B cell (primary cell): ENCODE measurements around the gene DMPK. TPM values are rescaled to one million over a fixed set of nuclear protein-coding genes. Genes with fewer than 3 reads are reported as not detected.

Experiments
- ATAC-seq: fragments of 200-7000 bp; cut with Tn5 transposase; one replicate; pipeline ENCODE4 v1.10.0; 2021; ENCODE audit warnings: low read depth, mild to moderate bottlenecking, moderate number of reproducible peaks, moderate library complexity
- CTCF ChIA-PET: fragments of 350-600 bp; sonication (Branson Sonifier 250); formaldehyde crosslinking; loops from one replicate; lab custom pipeline; 2021; ENCODE audit warnings: antibody characterized with exemption, inconsistent platforms; lab: Charles Lee
- POLR2A ChIA-PET: fragments of 350-600 bp; sonication (Branson Sonifier 250); formaldehyde crosslinking; loops from one replicate; lab custom pipeline; 2021; ENCODE audit warnings: antibody characterized with exemption; lab: Charles Lee
- DNase-seq: peaks from one replicate; pipeline ENCODE4 v3.0.0; 2013
- H2AFZ ChIP-seq: 2 replicates; pipeline ENCODE4 v1.6.1; 2012; ENCODE audit warnings: mild to moderate bottlenecking, low read depth, low read length; ENCODE audit not compliant: insufficient read depth, poor library complexity, severe bottlenecking
- H3K27ac ChIP-seq, 2 donors: 1 replicate in 1 of 2; 2 replicates in 1 of 2; pipeline ENCODE4 v1.5.1; 2012 to 2013; ENCODE audit warnings: low read length in 2 of 2, mild to moderate bottlenecking in 2 of 2, moderate library complexity in 1 of 2
- H3K27me3 ChIP-seq, 4 experiments: fragments of 200-600 bp in 1 of 4; sonication (generic) in 1 of 4; replicated peaks in 1 of 4; 1 replicate in 2 of 4; 2 replicates in 2 of 4; pipeline versions ENCODE4 v1.6.1 to v1.7.0; 2013 to 2016; ENCODE audit warnings: low read length in 3 of 4, mild to moderate bottlenecking in 2 of 4, mixed read lengths in 1 of 4, moderate library complexity in 1 of 4; ENCODE audit not compliant: insufficient read depth in 4 of 4, control insufficient read depth in 3 of 4; ENCODE audit errors: control extremely low read depth in 1 of 4
- H3K36me3 ChIP-seq, 2 experiments: replicated peaks in 1 of 2; 1 replicate in 1 of 2; 2 replicates in 1 of 2; pipeline versions ENCODE4 v1.6.1 to v1.7.1; 2013; ENCODE audit warnings: low read length in 1 of 2; ENCODE audit not compliant: insufficient read depth in 2 of 2, control insufficient read depth in 1 of 2; ENCODE audit errors: control extremely low read depth in 1 of 2, extremely low read depth in 1 of 2
- H3K4me1 ChIP-seq, 2 donors: fragments of 200-600 bp in 1 of 2; sonication (generic) in 1 of 2; 1 replicate in 1 of 2; 2 replicates in 1 of 2; pipeline versions ENCODE4 v1.5.1 to v1.6.1; 2013 to 2017; ENCODE audit warnings: low read length in 2 of 2; ENCODE audit not compliant: control insufficient read depth in 2 of 2, insufficient read depth in 2 of 2
- H3K4me2 ChIP-seq: replicated peaks from 2 replicates; pipeline ENCODE3; 2012; ENCODE audit warnings: mild to moderate bottlenecking, low read depth, low read length; ENCODE audit not compliant: poor library complexity, severe bottlenecking
- H3K4me3 ChIP-seq, 5 experiments: fragments of 200-600 bp in 1 of 5; sonication (generic) in 1 of 5; 1 replicate in 3 of 5; 2 replicates in 2 of 5; pipeline versions ENCODE4 v1.5.1 to v1.7.0; 2011 to 2016; ENCODE audit warnings: low read length in 4 of 5, mild to moderate bottlenecking in 4 of 5, low read depth in 2 of 5, control low read depth in 1 of 5, moderate library complexity in 1 of 5; ENCODE audit not compliant: insufficient read depth in 1 of 5; ENCODE audit errors: control extremely low read depth in 1 of 5, extremely low read depth in 1 of 5
- H3K79me2 ChIP-seq: fragments of 200-600 bp; sonication (generic); one replicate; pipeline ENCODE4 v1.6.0; 2016; ENCODE audit warnings: low read length; ENCODE audit not compliant: control insufficient read depth, insufficient read depth
- H3K9ac ChIP-seq: fragments of 200-600 bp; sonication (generic); 2 replicates; pipeline ENCODE4 v1.6.1; 2017; ENCODE audit warnings: mild to moderate bottlenecking, low read length, moderate library complexity
- H3K9me3 ChIP-seq, 3 donors: one replicate each; pipeline versions ENCODE4 v1.6.1 to v1.7.1; 2013; ENCODE audit warnings: low read length in 2 of 3; ENCODE audit not compliant: control insufficient read depth in 2 of 3, insufficient read depth in 1 of 3; ENCODE audit errors: control extremely low read depth in 1 of 3
- H4K20me1 ChIP-seq: 2 replicates; pipeline ENCODE4 v1.6.0; 2012; ENCODE audit warnings: mild to moderate bottlenecking, low read length; ENCODE audit not compliant: insufficient read depth, control insufficient read depth, poor library complexity, severe bottlenecking
- H3K27ac Mint-ChIP-seq: one replicate; pipeline ENCODE4 v1.8.0; 2021; ENCODE audit warnings: mixed read lengths
- H3K27me3 Mint-ChIP-seq: one replicate; pipeline ENCODE4 v1.8.0; 2021; ENCODE audit warnings: mixed read lengths
- H3K4me1 Mint-ChIP-seq: one replicate; pipeline ENCODE4 v1.8.0; 2021; ENCODE audit warnings: mixed read lengths
- H3K4me3 Mint-ChIP-seq: one replicate; pipeline ENCODE4 v1.8.0; 2021; ENCODE audit warnings: mixed read lengths
- H3K9me3 Mint-ChIP-seq: one replicate; pipeline ENCODE4 v1.8.0; 2022; ENCODE audit warnings: mixed read lengths; ENCODE audit not compliant: insufficient read depth
- EZH2 ChIP-seq: IDR thresholded peaks from 2 replicates; pipeline ENCODE4 v1.6.1; 2012; ENCODE audit warnings: borderline replicate concordance, low read depth, mild to moderate bottlenecking, moderate library complexity, low read length; ENCODE audit not compliant: insufficient read depth, poor library complexity, severe bottlenecking
- WGBS: methylation state at CpG from one replicate; pipeline ENCODE4 v1.1.5; 2013; ENCODE audit warnings: missing lambda C conversion rate; ENCODE audit not compliant: insufficient coverage; 5-methylcytosine and 5-hydroxymethylcytosine counted together
- intact Hi-C: fragments of 100-400 bp; cut with micrococcal nuclease; formaldehyde crosslinking; loops from one replicate; pipeline ENCODE4 v1.10.0; 2022
- polyA plus RNA-seq: library from polyadenylated mRNA; depleted of rRNA; stranded (reverse); fragments of >200 nt; gene quantifications from 2 replicates; pipeline ENCODE4 v1.2.3, GENCODE V29; 2012
- total RNA-seq, 2 donors: library from RNA; stranded (reverse); fragments of 120-200 nt in 1 of 2; gene quantifications; 1 replicate in 1 of 2; 2 replicates in 1 of 2; pipeline versions ENCODE4 v1.2.3 to v1.2.4, GENCODE V29; 2013 to 2022
- TF ChIP-seq, protein P1 (sequence below): fragments of 200-600 bp; IDR thresholded peaks from one replicate; pipeline ENCODE4 v1.8.0; 2022; ENCODE audit warnings: antibody characterized with exemption, mild to moderate bottlenecking

The DMPK gene
- total and polyA plus RNA-seq, 2 donors (not counting 1 experiment from before 2014, with no cell fraction given): 28.7 to 58.3 TPM

DNA sequence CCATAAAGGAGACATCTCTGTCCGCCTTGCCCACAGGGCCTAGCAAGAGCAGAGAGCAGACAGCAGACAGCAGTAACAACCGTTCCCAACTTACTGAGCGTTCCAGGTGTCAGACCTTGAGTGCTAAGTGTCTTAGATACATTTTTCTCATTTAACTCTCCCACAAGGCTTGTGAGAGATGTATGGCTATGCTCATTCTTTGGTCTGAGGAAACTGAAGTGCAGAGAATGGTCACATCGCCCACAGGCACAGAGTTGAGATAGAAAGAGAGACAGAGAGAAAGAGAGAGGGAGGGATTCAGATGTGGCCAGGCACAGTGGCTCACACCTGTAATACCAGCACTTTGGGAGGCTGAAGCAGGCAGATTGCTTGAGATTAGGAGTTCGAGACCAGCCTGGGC lies 34.8 kb downstream of the DMPK start:
- Histone ChIP-seq H4K20me1 (no peaks in the 10 kb centered on the region), H3K36me3 (no peaks in the 10 kb centered on the region), H3K4me1 (no peaks in the 10 kb centered on the region), H3K27ac (no peak overlapping the region), H3K9ac (no peak overlapping the region), H3K27me3 (peaks cover 0 to 8% (median 2%) of the 10 kb centered on the region in 4 experiments), H3K4me3 (no peak overlapping the region), H3K79me2 (no peaks in the 10 kb centered on the region), H2AFZ (no peak overlapping the region), H3K4me2 (no peak overlapping the region), H3K9me3 (no peaks in the 10 kb centered on the region)
- intact Hi-C loops: no loop called here
- H3K27ac Mint-ChIP-seq: no peak overlapping the region
- H3K9me3 Mint-ChIP-seq: no peaks in the 10 kb centered on the region
- DNase-seq (no peak), ATAC-seq (no peak)
- ChIA-PET POLR2A (no interaction called here), CTCF (interaction anchor here (1.7 kb wide), 1 partner anchor 23 kb away, joined by 3 read pairs; no protein-coding TSS in a partner anchor)
- H3K4me3 Mint-ChIP-seq: no peak overlapping the region
- WGBS: 95% methylated on average over 2 of the region's 5 CpGs
- TF ChIP-seq EZH2: no peak
- TF ChIP-seq, protein P1, sequence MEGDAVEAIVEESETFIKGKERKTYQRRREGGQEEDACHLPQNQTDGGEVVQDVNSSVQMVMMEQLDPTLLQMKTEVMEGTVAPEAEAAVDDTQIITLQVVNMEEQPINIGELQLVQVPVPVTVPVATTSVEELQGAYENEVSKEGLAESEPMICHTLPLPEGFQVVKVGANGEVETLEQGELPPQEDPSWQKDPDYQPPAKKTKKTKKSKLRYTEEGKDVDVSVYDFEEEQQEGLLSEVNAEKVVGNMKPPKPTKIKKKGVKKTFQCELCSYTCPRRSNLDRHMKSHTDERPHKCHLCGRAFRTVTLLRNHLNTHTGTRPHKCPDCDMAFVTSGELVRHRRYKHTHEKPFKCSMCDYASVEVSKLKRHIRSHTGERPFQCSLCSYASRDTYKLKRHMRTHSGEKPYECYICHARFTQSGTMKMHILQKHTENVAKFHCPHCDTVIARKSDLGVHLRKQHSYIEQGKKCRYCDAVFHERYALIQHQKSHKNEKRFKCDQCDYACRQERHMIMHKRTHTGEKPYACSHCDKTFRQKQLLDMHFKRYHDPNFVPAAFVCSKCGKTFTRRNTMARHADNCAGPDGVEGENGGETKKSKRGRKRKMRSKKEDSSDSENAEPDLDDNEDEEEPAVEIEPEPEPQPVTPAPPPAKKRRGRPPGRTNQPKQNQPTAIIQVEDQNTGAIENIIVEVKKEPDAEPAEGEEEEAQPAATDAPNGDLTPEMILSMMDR: no peak
- no peaks in the 10 kb centered on the region for H3K4me1 Mint-ChIP-seq
- peaks cover 17% of the 10 kb centered on the region for H3K27me3 Mint-ChIP-seq

DNA sequence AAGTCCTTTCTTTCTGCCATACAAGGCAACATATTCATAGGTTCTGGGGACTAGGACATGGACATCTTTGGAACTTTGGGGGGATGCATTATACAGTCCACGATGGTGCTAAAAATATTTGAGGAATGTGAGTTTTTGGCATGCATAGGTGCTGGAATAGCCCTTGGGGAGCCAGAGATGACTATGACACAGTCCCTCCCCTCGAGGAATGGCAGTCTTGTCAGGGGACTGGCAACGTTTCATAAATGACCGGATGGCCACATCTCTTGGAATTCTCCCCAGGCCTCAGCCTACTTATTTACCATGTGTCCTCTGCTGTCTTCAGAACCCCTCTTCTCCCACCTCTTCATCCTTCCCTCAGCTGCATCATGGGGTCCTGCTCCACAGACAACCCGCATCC lies 35.4 kb downstream of the DMPK start:
- no peak for DNase-seq
- Histone ChIP-seq H4K20me1 (no peaks in the 10 kb centered on the region), H3K27ac (no peak overlapping the region), H3K36me3 (no peaks in the 10 kb centered on the region), H2AFZ (no peak overlapping the region), H3K27me3 (peaks cover 0 to 8% (median 2%) of the 10 kb centered on the region in 4 experiments), H3K79me2 (no peaks in the 10 kb centered on the region), H3K4me3 (no peak overlapping the region), H3K9me3 (no peaks in the 10 kb centered on the region), H3K9ac (no peak overlapping the region), H3K4me2 (no peak overlapping the region), H3K4me1 (no peaks in the 10 kb centered on the region)
- no peaks in the 10 kb centered on the region for H3K4me1 Mint-ChIP-seq
- no peaks in the 10 kb centered on the region for H3K9me3 Mint-ChIP-seq
- intact Hi-C loops: no loop called here
- TF ChIP-seq EZH2: no peak
- TF ChIP-seq, protein P1: no peak
- no peak overlapping the region for H3K4me3 Mint-ChIP-seq
- no peak for ATAC-seq
- CTCF ChIA-PET: no interaction called here
- WGBS: 88% methylated on average over 5 of the region's 5 CpGs
- POLR2A ChIA-PET: no interaction called here
- peaks cover 17% of the 10 kb centered on the region for H3K27me3 Mint-ChIP-seq
- H3K27ac Mint-ChIP-seq: no peak overlapping the region
